H1 (cell line): ENCODE results near the gene TMEM183A. TPM values are rescaled to one million over a fixed set of nuclear protein-coding genes. Genes with fewer than 3 reads are reported as not detected.

Experiments
- CTCF ChIA-PET: fragments of 300-600 bp; sonication (Branson Sonifier 250); formaldehyde crosslinking; loops from one replicate; lab custom pipeline; 2021; ENCODE audit not compliant: partially characterized antibody; lab: Charles Lee
- POLR2A ChIA-PET: fragments of 300-600 bp; sonication (Branson Sonifier 250); formaldehyde crosslinking; loops from one replicate; lab custom pipeline; 2021; ENCODE audit warnings: inconsistent platforms; ENCODE audit not compliant: partially characterized antibody; lab: Charles Lee
- DNase-seq, 2 experiments: peaks; one replicate each; pipeline versions ENCODE4 v3.0.0 to v3.0.0-alpha.2; 2010 to 2022; ENCODE audit warnings: low spot score in 2 of 2, low read depth in 1 of 2, mixed read lengths in 1 of 2
- FAIRE-seq: peaks from 2 replicates; lab custom pipeline; 2011; peaks lifted over from hg19 to GRCh38; lab: Jason Lieb, UNC
- H2AFZ ChIP-seq: 2 replicates; pipeline ENCODE4 v1.8.1; 2012; ENCODE audit warnings: low read length, inconsistent platforms
- H2AK5ac ChIP-seq: 2 replicates; pipeline ENCODE4 v1.6.1; 2013; ENCODE audit warnings: low read depth, low read length
- H2BK120ac ChIP-seq: replicated peaks from 2 replicates; pipeline ENCODE3; 2013; ENCODE audit warnings: low read depth, low read length, inconsistent platforms
- H2BK12ac ChIP-seq: 2 replicates; pipeline ENCODE4 v1.6.1; 2013; ENCODE audit warnings: low read depth, low read length
- H2BK15ac ChIP-seq: 2 replicates; pipeline ENCODE4 v1.6.1; 2013; ENCODE audit warnings: low read length
- H2BK20ac ChIP-seq: 2 replicates; pipeline ENCODE4 v1.6.1; 2013; ENCODE audit warnings: low read length
- H2BK5ac ChIP-seq: 2 replicates; pipeline ENCODE4 v1.6.1; 2013; ENCODE audit warnings: low read depth, low read length
- H3K14ac ChIP-seq: 2 replicates; pipeline ENCODE4 v1.6.1; 2013; ENCODE audit warnings: inconsistent platforms; ENCODE audit not compliant: insufficient read length
- H3K18ac ChIP-seq: 2 replicates; pipeline ENCODE4 v1.6.1; 2013; ENCODE audit warnings: low read length; ENCODE audit errors: extremely low read depth
- H3K23ac ChIP-seq: 2 replicates; pipeline ENCODE4 v1.6.1; 2013; ENCODE audit warnings: inconsistent platforms; ENCODE audit not compliant: insufficient read length
- H3K23me2 ChIP-seq: 2 replicates; pipeline ENCODE4 v1.6.1; 2013; ENCODE audit warnings: low read depth, low read length
- H3K27ac ChIP-seq: 2 replicates; pipeline ENCODE4 v1.6.1; 2011; ENCODE audit warnings: low read depth, low read length, inconsistent platforms
- H3K27me3 ChIP-seq, 4 experiments: replicated peaks in 1 of 4; 1 replicate in 1 of 4; 2 replicates in 3 of 4; pipeline versions ENCODE4 v1.6.1 to v1.8.1; 2011 to 2013; ENCODE audit warnings: low read length in 3 of 4, mild to moderate bottlenecking in 3 of 4, inconsistent platforms in 2 of 4, mixed read lengths in 2 of 4, moderate library complexity in 1 of 4; ENCODE audit not compliant: control insufficient read depth in 3 of 4, insufficient read depth in 3 of 4; ENCODE audit errors: extremely low read depth in 1 of 4
- H3K36me3 ChIP-seq, 4 experiments: 2 replicates each; pipeline versions ENCODE4 v1.6.1 to v1.8.1; 2011 to 2013; ENCODE audit warnings: mild to moderate bottlenecking in 4 of 4, low read length in 3 of 4, moderate library complexity in 2 of 4, control low read depth in 1 of 4, inconsistent platforms in 1 of 4; ENCODE audit not compliant: insufficient read depth in 4 of 4, control insufficient read depth in 2 of 4
- H3K4ac ChIP-seq: replicated peaks from 2 replicates; pipeline ENCODE3; 2013; ENCODE audit warnings: low read length, low read depth, mixed read lengths, inconsistent platforms; ENCODE audit not compliant: insufficient read length
- H3K4me1 ChIP-seq, 4 experiments: replicated peaks in 1 of 4; 1 replicate in 1 of 4; 2 replicates in 3 of 4; pipeline versions ENCODE4 v1.6.1 to v1.8.1; 2011 to 2013; ENCODE audit warnings: low read length in 3 of 4, inconsistent platforms in 2 of 4, mixed read lengths in 1 of 4; ENCODE audit not compliant: insufficient read depth in 4 of 4, control insufficient read depth in 3 of 4
- H3K4me2 ChIP-seq, 2 experiments: 2 replicates each; pipeline versions ENCODE4 v1.6.1 to v1.8.1; 2011 to 2013; ENCODE audit warnings: low read depth in 2 of 2, low read length in 2 of 2, control low read depth in 1 of 2, inconsistent platforms in 1 of 2, mild to moderate bottlenecking in 1 of 2; ENCODE audit not compliant: insufficient read depth in 1 of 2
- H3K4me3 ChIP-seq, 4 experiments: fragments of 200-600, 300-600 bp in 1 of 4; sonication (generic), shearing (Covaris generic), sonication (Bioruptor Twin) in 1 of 4; 2 replicates each; pipeline versions ENCODE4 v1.5.1 to v1.8.1; 2011 to 2016; ENCODE audit warnings: low read length in 4 of 4, low read depth in 3 of 4, control low read depth in 2 of 4, inconsistent platforms in 2 of 4, mild to moderate bottlenecking in 2 of 4, mixed read lengths in 1 of 4, moderate library complexity in 1 of 4; ENCODE audit not compliant: insufficient read depth in 2 of 4; ENCODE audit errors: extremely low read depth in 1 of 4
- H3K56ac ChIP-seq: replicated peaks from 2 replicates; pipeline ENCODE3; 2013; ENCODE audit warnings: low read depth, mild to moderate bottlenecking, mixed read lengths, low read length, inconsistent platforms; ENCODE audit not compliant: insufficient read length
- H3K79me1 ChIP-seq: 2 replicates; pipeline ENCODE4 v1.6.1; 2013; ENCODE audit warnings: low read depth, low read length, control low read depth
- H3K79me2 ChIP-seq, 2 experiments: 2 replicates each; pipeline versions ENCODE4 v1.6.1 to v1.8.1; 2012 to 2013; ENCODE audit warnings: low read length in 2 of 2, mild to moderate bottlenecking in 2 of 2, inconsistent platforms in 1 of 2; ENCODE audit not compliant: insufficient read depth in 2 of 2, control insufficient read depth in 1 of 2
- H3K9ac ChIP-seq, 4 experiments: replicated peaks in 1 of 4; 1 replicate in 1 of 4; 2 replicates in 3 of 4; pipeline versions ENCODE4 v1.6.1 to v1.8.1; 2011 to 2013; ENCODE audit warnings: low read depth in 3 of 4, low read length in 3 of 4, control low read depth in 2 of 4, mild to moderate bottlenecking in 2 of 4, moderate library complexity in 2 of 4, inconsistent platforms in 1 of 4; ENCODE audit errors: extremely low read depth in 1 of 4
- H3K9me3 ChIP-seq, 2 experiments: 2 replicates each; pipeline versions ENCODE4 v1.6.1 to v1.8.1; 2012 to 2013; ENCODE audit warnings: mild to moderate bottlenecking in 2 of 2, moderate library complexity in 2 of 2, control low read depth in 1 of 2, inconsistent platforms in 1 of 2, low read depth in 1 of 2, low read length in 1 of 2, mixed read lengths in 1 of 2; ENCODE audit not compliant: insufficient read depth in 2 of 2
- H4K20me1 ChIP-seq, 2 experiments: replicated peaks in 1 of 2; 2 replicates each; pipeline versions ENCODE3 to v1.8.1; 2011 to 2013; ENCODE audit warnings: inconsistent platforms in 2 of 2, low read length in 2 of 2, mild to moderate bottlenecking in 1 of 2; ENCODE audit not compliant: insufficient read depth in 2 of 2, control insufficient read depth in 1 of 2
- H4K5ac ChIP-seq: 2 replicates; pipeline ENCODE4 v1.6.1; 2013; ENCODE audit warnings: low read length, low read depth, mixed read lengths, inconsistent platforms; ENCODE audit not compliant: insufficient read length
- H4K8ac ChIP-seq: 2 replicates; pipeline ENCODE4 v1.8.0; 2013; ENCODE audit warnings: mild to moderate bottlenecking, moderate library complexity, low read length, inconsistent platforms; ENCODE audit not compliant: insufficient read depth; ENCODE audit errors: extremely low read depth
- H4K91ac ChIP-seq: replicated peaks from 2 replicates; pipeline ENCODE3; 2013; ENCODE audit warnings: low read length, mixed read lengths, inconsistent platforms; ENCODE audit not compliant: insufficient read length
- CBX5 ChIP-seq: fragments of 300-800, 300-1000 bp; sonication (generic); IDR thresholded peaks from 2 replicates; pipeline ENCODE4 v1.7.1; 2016; ENCODE audit warnings: antibody characterized with exemption, low read length, low read depth
- JUND ChIP-seq: IDR thresholded peaks from 2 replicates; pipeline ENCODE4 v1.6.1; 2011; ENCODE audit warnings: mild to moderate bottlenecking, improper control_type of control experiment, low read length
- NRF1 ChIP-seq: IDR thresholded peaks from 2 replicates; pipeline ENCODE4 v1.6.1; 2011; ENCODE audit warnings: mild to moderate bottlenecking, low read depth, low read length, improper control_type of control experiment
- POLR2A ChIP-seq, 2 experiments: IDR thresholded peaks; 1 replicate in 1 of 2; 2 replicates in 1 of 2; pipeline ENCODE4 v1.6.1; 2011; ENCODE audit warnings: low read depth in 2 of 2, low read length in 2 of 2, mild to moderate bottlenecking in 2 of 2; ENCODE audit errors: control extremely low read depth in 1 of 2
- RAD21 ChIP-seq, 2 experiments: IDR thresholded peaks in 1 of 2; conservative IDR thresholded peaks in 1 of 2; 2 replicates each; pipeline ENCODE4 v1.6.1; 2011; ENCODE audit warnings: low read depth in 2 of 2, low read length in 2 of 2, improper control_type of control experiment in 1 of 2, inconsistent platforms in 1 of 2, mild to moderate bottlenecking in 1 of 2, moderate library complexity in 1 of 2
- SIRT6 ChIP-seq: IDR thresholded peaks from one replicate; pipeline ENCODE4 v1.7.1; 2012; ENCODE audit warnings: low read length, inconsistent platforms
- SP2 ChIP-seq: IDR thresholded peaks from 2 replicates; pipeline ENCODE4 v1.6.1; 2012; ENCODE audit warnings: mild to moderate bottlenecking, low read length, inconsistent platforms
- SP4 ChIP-seq: IDR thresholded peaks from 2 replicates; pipeline ENCODE4 v1.6.1; 2012; ENCODE audit warnings: low read length, inconsistent platforms
- YY1 ChIP-seq: IDR thresholded peaks from 2 replicates; pipeline ENCODE4 v1.6.1; 2011; ENCODE audit warnings: low read depth, mild to moderate bottlenecking, low read length
- ZNF274 ChIP-seq: IDR thresholded peaks from 2 replicates; pipeline ENCODE4 v1.7.0; 2012; ENCODE audit warnings: low read length, borderline replicate concordance; ENCODE audit errors: extremely low read depth
- WGBS, 2 experiments: shearing (Covaris generic) in 1 of 2; methylation state at CpG; one replicate each; pipeline versions ENCODE4 v1.1.6 to v1.1.7; 2013 to 2015; ENCODE audit warnings: low lambda C conversion rate in 2 of 2, mixed read lengths in 2 of 2, inconsistent platforms in 1 of 2, low coverage in 1 of 2, missing lambda C conversion rate in 1 of 2; ENCODE audit not compliant: insufficient replicate concordance in 2 of 2, insufficient coverage in 1 of 2, insufficient read length in 1 of 2; ENCODE audit errors: extremely low coverage in 1 of 2, missing lambda C conversion rate in 1 of 2; 5-methylcytosine and 5-hydroxymethylcytosine counted together
- polyA plus RNA-seq, 7 experiments: library from polyadenylated mRNA; depleted of rRNA in 3 of 7; stranded (reverse) in 5 of 7; unstranded in 2 of 7; fragments of >200 nt in 5 of 7; fragments of 200-250 nt in 2 of 7; gene quantifications; 1 replicate in 5 of 7; 2 replicates in 1 of 7; 4 replicates in 1 of 7; pipeline versions ENCODE4 v1.2.1 to v1.2.3, GENCODE V29; 2011 to 2013; ENCODE audit warnings: missing spikeins in 2 of 7, mixed read lengths in 2 of 7
- total RNA-seq: library from RNA; stranded (reverse); fragmentation: NEBNext Ultra II Directional; extraction: Animal tissue kit (Norgen Biotek cat#: 25700); gene quantifications from 2 replicates; pipeline ENCODE4 v1.2.1, GENCODE V29; 2021
- TF ChIP-seq, protein P1 (sequence below): IDR thresholded peaks from 2 replicates; pipeline ENCODE4 v1.6.1; 2011; ENCODE audit warnings: low read length, improper control_type of control experiment

Gene TMEM183A
- total and polyA plus RNA-seq, 2 of the 8 experiments (the other 6 are each of a cell fraction or from before 2014, with no cell fraction given) = 107 to 173 TPM

DNA sequence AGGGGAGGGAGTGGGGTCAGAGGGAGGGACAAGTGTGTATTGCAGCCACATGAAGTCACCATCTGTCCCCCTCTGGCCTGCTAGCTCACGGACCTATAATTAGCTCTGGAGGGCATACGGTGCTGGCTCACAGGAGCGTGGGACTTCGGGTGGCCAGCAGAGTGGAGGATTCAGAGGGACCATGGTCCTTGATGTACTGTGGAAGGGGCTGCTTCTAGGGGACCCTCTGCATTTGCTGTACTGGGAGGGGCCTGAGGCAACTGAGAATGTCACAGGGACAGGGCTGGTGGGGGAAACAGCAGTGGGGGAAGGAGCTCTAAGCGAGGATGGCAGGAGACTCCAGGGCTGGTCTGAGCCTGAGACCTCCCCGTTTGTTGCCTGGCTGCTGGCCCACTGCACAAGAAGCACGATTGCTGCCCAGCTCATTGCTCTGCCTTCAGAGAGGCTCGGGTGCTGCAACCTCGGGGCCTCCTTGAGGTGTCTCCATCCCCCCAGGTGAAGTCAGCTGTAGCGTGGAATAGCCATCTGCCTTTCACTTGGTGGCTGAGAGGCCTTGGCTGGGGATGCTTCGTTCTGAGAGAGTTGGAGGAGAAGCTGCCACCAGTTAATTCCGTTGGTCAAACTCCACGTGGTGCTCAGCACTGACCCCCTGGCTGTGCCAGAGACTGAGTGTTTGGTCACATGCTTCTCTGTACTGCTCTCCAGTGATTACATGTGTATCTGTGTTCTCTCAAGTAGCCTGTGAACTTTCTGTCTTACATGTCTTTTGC is 21.8 kb downstream of the TMEM183A start:
- Histone ChIP-seq H3K4me2 (no peak overlapping the region; a peak in 1 of 4 replicates), H2BK120ac (no peak overlapping the region), H3K9me3 (no peaks in the 10 kb centered on the region), H4K20me1 (peaks cover 2 to 6% of the 10 kb centered on the region in 2 experiments), H3K9ac (peak overlapping the region in 1 of 4 experiments; percentile 4; a peak in 1 of 7 replicates), H3K56ac (no peak overlapping the region), H3K4me3 (no peak overlapping the region), H2AFZ (no peak overlapping the region), H3K4ac (no peak overlapping the region), H3K18ac (no peak overlapping the region), H3K23ac (no peak overlapping the region), H3K79me1 (peaks cover 3% of the 10 kb centered on the region; the same call in 1 of the 2 replicates), H3K36me3 (peaks cover 4 to 13% (median 8%) of the 10 kb centered on the region in 4 experiments; a peak in 7 of 8 replicates), H3K79me2 (no peaks in the 10 kb centered on the region), H2AK5ac (peak overlapping the region; percentile 78; the same call in 1 of the 2 replicates), H2BK15ac (0 out of 2 replicates have a peak overlapping the region, but pooled peaks have one; percentile 33), H4K8ac (no peak overlapping the region), H3K14ac (no peak overlapping the region), H3K27ac (no peak overlapping the region), H3K4me1 (peaks cover 4 to 13% (median 6%) of the 10 kb centered on the region in 4 experiments), H3K23me2 (peaks cover 12% of the 10 kb centered on the region), H2BK12ac (no peak overlapping the region), H4K91ac (no peak overlapping the region), H2BK20ac (no peak overlapping the region), H3K27me3 (peaks cover 7 to 26% (median 18%) of the 10 kb centered on the region in 4 experiments), H4K5ac (no peak overlapping the region), H2BK5ac (no peak overlapping the region)
- ChIA-PET CTCF (interaction anchor here (0.7 to 49.7 kb wide), 12 partner anchors 27 to 317 kb away, joined by 3 to 1089 read pairs (median 4); partner anchors contain the start of gene ADORA1), POLR2A (interaction anchor here (4.9 to 7.1 kb wide), 2 partner anchors 10 to 21 kb away, joined by 22 to 72 read pairs; partner anchors contain the start of gene TMEM183A)
- no peak for FAIRE-seq
- no peak for DNase-seq
- WGBS, 2 experiments = 84% methylated on average over 13 of the region's 13 CpGs; no CpG with 5 or more reads in 1 of the 2 experiments
- TF ChIP-seq, protein P1, sequence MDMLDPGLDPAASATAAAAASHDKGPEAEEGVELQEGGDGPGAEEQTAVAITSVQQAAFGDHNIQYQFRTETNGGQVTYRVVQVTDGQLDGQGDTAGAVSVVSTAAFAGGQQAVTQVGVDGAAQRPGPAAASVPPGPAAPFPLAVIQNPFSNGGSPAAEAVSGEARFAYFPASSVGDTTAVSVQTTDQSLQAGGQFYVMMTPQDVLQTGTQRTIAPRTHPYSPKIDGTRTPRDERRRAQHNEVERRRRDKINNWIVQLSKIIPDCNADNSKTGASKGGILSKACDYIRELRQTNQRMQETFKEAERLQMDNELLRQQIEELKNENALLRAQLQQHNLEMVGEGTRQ = no peak
- TF ChIP-seq SP4 (no peak), POLR2A (IDR thresholded peaks at IDR 0.05; ENCODE audit: control extremely low read depth in 1 of 2, low read depth in 2 of 2, low read length in 2 of 2) (no peak), CBX5 (no peak), SP2 (no peak), RAD21 (IDR thresholded peaks at IDR 0.05 in 1 of 2, conservative IDR thresholded peaks at IDR 0.05 in 1 of 2; ENCODE audit: low read depth in 2 of 2, low read length in 2 of 2) (no peak), ZNF274 (no peak), JUND (no peak), SIRT6 (no peak), NRF1 (no peak), YY1 (no peak)
